Sigmoid colon (tissue), 7 donors: ENCODE data around the gene LAMB2. TPM values are rescaled to one million over a fixed set of nuclear protein-coding genes. Genes with fewer than 3 reads are reported as not detected.

Experiments
- DNase-seq: peaks from one replicate; pipeline ENCODE4 v3.0.0-alpha.2; 2019
- H3K27ac ChIP-seq, 4 donors: fragments of 200-600 bp; sonication (generic); one replicate each; pipeline ENCODE4 v1.5.1; 2016 to 2019; ENCODE audit warnings: mild to moderate bottlenecking in 1 of 4
- H3K27me3 ChIP-seq, 3 donors: fragments of 200-600 bp; sonication (generic); one replicate each; pipeline ENCODE4 v1.5.1; 2019; ENCODE audit warnings: mild to moderate bottlenecking in 1 of 3
- H3K36me3 ChIP-seq, 4 donors: fragments of 200-600 bp; sonication (generic); one replicate each; pipeline ENCODE4 v1.5.1; 2016 to 2019
- H3K4me1 ChIP-seq, 4 donors: fragments of 200-600 bp; sonication (generic); one replicate each; pipeline ENCODE4 v1.5.1; 2017 to 2019
- H3K4me3 ChIP-seq, 4 donors: fragments of 200-600 bp; sonication (generic); one replicate each; pipeline ENCODE4 v1.5.1; 2017 to 2019; ENCODE audit warnings: mild to moderate bottlenecking in 2 of 4, moderate library complexity in 1 of 4
- H3K9me3 ChIP-seq, 4 donors: fragments of 200-600 bp in 3 of 4; sonication (generic) in 3 of 4; one replicate each; pipeline versions ENCODE4 v1.5.1 to v1.6.1; 2013 to 2019
- CTCF ChIP-seq, 4 experiments: fragments of 450-650 bp in 3 of 4; fragments of 200-600 bp in 1 of 4; IDR thresholded peaks; one replicate each; pipeline ENCODE4 v1.5.1; 2016 to 2019; ENCODE audit warnings: antibody characterized with exemption in 4 of 4, mild to moderate bottlenecking in 3 of 4, moderate library complexity in 2 of 4
- EP300 ChIP-seq, 4 donors: sonication (generic); formaldehyde crosslinking; IDR thresholded peaks; one replicate each; pipeline ENCODE4 v1.6.1; 2017; ENCODE audit warnings: antibody characterized with exemption in 4 of 4
- POLR2A ChIP-seq, 2 donors: fragments of 450-650 bp; IDR thresholded peaks; one replicate each; pipeline ENCODE4 v1.6.1; 2016; ENCODE audit warnings: antibody characterized with exemption in 2 of 2, mild to moderate bottlenecking in 2 of 2, moderate library complexity in 2 of 2
- POLR2AphosphoS5 ChIP-seq, 4 donors: sonication (generic); formaldehyde crosslinking; IDR thresholded peaks; one replicate each; pipeline ENCODE4 v1.6.1; 2017; ENCODE audit warnings: antibody characterized with exemption in 4 of 4
- WGBS, 2 donors: extraction: QIAGEN DNeasy Blood & Tissue Kit; methylation state at CpG; one replicate each; pipeline ENCODE4 v1.1.7; 2013; 5-methylcytosine and 5-hydroxymethylcytosine counted together
- intact Hi-C: fragments of 100-400 bp; cut with DNase I; formaldehyde crosslinking; loops from one replicate; pipeline ENCODE4 v1.15.1; 2023
- polyA plus RNA-seq, 3 donors: library from polyadenylated mRNA; stranded (reverse); fragments of 200-250 nt; gene quantifications; one replicate each; pipeline ENCODE4 v1.2.3, GENCODE V29; 2013
- total RNA-seq, 4 donors: library from RNA; depleted of rRNA; stranded (reverse); fragments of >200 nt; gene quantifications; one replicate each; pipeline ENCODE4 v1.1.0, GENCODE V29; 2016
- donor health status: healthy with polysubstance abuse.
- donor health status: Bipolar disorder and iron deficiency.
- donor health status: healthy.

The LAMB2 gene
- total and polyA plus RNA-seq, 7 donors: 10.2 to 612 (median 252) TPM

- DNase-seq: no peak
- intact Hi-C loops: no loop called here
- no peak overlapping the region for H3K4me3 ChIP-seq
- no peak overlapping the region for H3K27ac ChIP-seq
- TF ChIP-seq CTCF (IDR thresholded peaks at IDR 0.05): no peak
- no peak for TF ChIP-seq POLR2AphosphoS5 (IDR thresholded peaks at IDR 0.05)
- WGBS, 2 donors: 90 to 91% methylated on average over 3 of the region's 3 CpGs
- no peaks in the 10 kb centered on the region for H3K9me3 ChIP-seq
- H3K4me1 ChIP-seq: no peaks in the 10 kb centered on the region
- no peaks in the 10 kb centered on the region for H3K27me3 ChIP-seq
- no peaks in the 10 kb centered on the region for H3K36me3 ChIP-seq
Observed at GRCh38 chr3:49153349-49153912, 20.6 kb upstream of the LAMB2 start.

GRCh38 chr3:49151610-49152009 lies 18.8 kb upstream of the LAMB2 start:
- WGBS, 2 donors: 89 to 90% methylated on average over 2 of the region's 2 CpGs
- Histone ChIP-seq H3K27me3 (no peaks in the 10 kb centered on the region), H3K9me3 (no peaks in the 10 kb centered on the region), H3K4me3 (no peak overlapping the region), H3K27ac (no peak overlapping the region), H3K4me1 (no peaks in the 10 kb centered on the region), H3K36me3 (no peaks in the 10 kb centered on the region)
- no peak for DNase-seq
- no peak for TF ChIP-seq CTCF (IDR thresholded peaks at IDR 0.05)
- TF ChIP-seq EP300 (IDR thresholded peaks at IDR 0.05): no peak
- TF ChIP-seq POLR2A (IDR thresholded peaks at IDR 0.05): no peak
- no peak for TF ChIP-seq POLR2AphosphoS5 (IDR thresholded peaks at IDR 0.05)
- intact Hi-C loops: no loop called here

- Histone ChIP-seq H3K4me3 (no peak overlapping the region), H3K36me3 (no peaks in the 10 kb centered on the region), H3K4me1 (no peaks in the 10 kb centered on the region), H3K27ac (no peak overlapping the region), H3K27me3 (no peaks in the 10 kb centered on the region), H3K9me3 (no peaks in the 10 kb centered on the region)
- 56 to 77% methylated on average over 5 of the region's 5 CpGs for WGBS, 2 donors
- DNase-seq: no peak
- intact Hi-C loops: no loop called here
- TF ChIP-seq EP300 (IDR thresholded peaks at IDR 0.05) (no peak), CTCF (IDR thresholded peaks at IDR 0.05) (no peak), POLR2AphosphoS5 (IDR thresholded peaks at IDR 0.05) (no peak), POLR2A (IDR thresholded peaks at IDR 0.05) (no peak)
Observed at GRCh38 chr3:49148159-49148558, 15.3 kb upstream of the LAMB2 start.

- intact Hi-C loops: no loop called here
Observed at GRCh38 chr3:49140080-49140479, 7.2 kb upstream of the LAMB2 start.

More at GRCh38 chr3:49140080-49140479, 7.2 kb upstream of the LAMB2 start:
- H3K4me3 ChIP-seq: no peak overlapping the region
- no peaks in the 10 kb centered on the region for H3K4me1 ChIP-seq
- TF ChIP-seq POLR2A (IDR thresholded peaks at IDR 0.05) (no peak), EP300 (IDR thresholded peaks at IDR 0.05) (no peak), CTCF (IDR thresholded peaks at IDR 0.05) (no peak)
- no peaks in the 10 kb centered on the region for H3K27me3 ChIP-seq
- no peaks in the 10 kb centered on the region for H3K36me3 ChIP-seq
- WGBS, 2 donors: 71 to 81% methylated on average over 3 of the region's 3 CpGs
- H3K9me3 ChIP-seq: no peaks in the 10 kb centered on the region
- no peak overlapping the region for H3K27ac ChIP-seq
- no peak for DNase-seq
